Measurements from ENCODE around the gene HTR7.
"Not testable (repeated sequence)": the region's sequence is repeated elsewhere in the genome, so short reads cannot be mapped to it uniquely, and the experiment has no call there.

The HTR7 gene

GRCh38 chr10:90857635-90858460 lies at the start of gene HTR7:
Gene HTR7, minus strand, starts transcription at chr10:90858039. Its CDS starts 368 bp downstream, at chr10:90857671.
- DNase-seq, result no peak

- DNase-seq, result no peak
These were observed 48.8 kb upstream of the HTR7 start for GRCh38 chr10:90906596-90906995.

GRCh38 chr10:90905925-90906324 lies 48.1 kb upstream of the HTR7 start:
- DNase-seq, result no peak

GRCh38 chr10:90896916-90897315 lies 39.1 kb upstream of the HTR7 start:
- DNase-seq, result not testable (repeated sequence)

GRCh38 chr10:90893190-90893589 lies 35.4 kb upstream of the HTR7 start:
- no peak for DNase-seq

GRCh38 chr10:90890347-90890746 lies 32.5 kb upstream of the HTR7 start:
- no peak for DNase-seq

- no peak for DNase-seq
These were observed 31.8 kb upstream of the HTR7 start for GRCh38 chr10:90889636-90890035.

GRCh38 chr10:90888387-90888786 lies 30.5 kb upstream of the HTR7 start:
- DNase-seq, result no peak

GRCh38 chr10:90887555-90887954 lies 29.7 kb upstream of the HTR7 start:
- no peak for DNase-seq

- no peak for DNase-seq
These were observed 27.3 kb upstream of the HTR7 start for GRCh38 chr10:90885176-90885575.

- DNase-seq, result no peak
These were observed 26.6 kb upstream of the HTR7 start for GRCh38 chr10:90884431-90884830.

GRCh38 chr10:90880059-90880719 lies 22.4 kb upstream of the HTR7 start:
- not testable (repeated sequence) for DNase-seq

GRCh38 chr10:90879062-90879461 lies 21.2 kb upstream of the HTR7 start:
- no peak for DNase-seq

GRCh38 chr10:90872648-90873020 lies 14.8 kb upstream of the HTR7 start:
- DNase-seq, result no peak

GRCh38 chr10:90871766-90872647 lies 14.2 kb upstream of the HTR7 start, which contains the start of gene RPP30:
Gene RPP30, plus strand, starts transcription at chr10:90871974. Its CDS starts 13 bp downstream, at chr10:90871987.
- peak; percentile 60 for DNase-seq

- DNase-seq, result peak; percentile 39
These were observed 13.5 kb upstream of the HTR7 start for GRCh38 chr10:90871279-90871765.

GRCh38 chr10:90866050-90866598 lies 8.3 kb upstream of the HTR7 start:
- DNase-seq, result no peak

- no peak for DNase-seq
These were observed 7.6 kb upstream of the HTR7 start for GRCh38 chr10:90865401-90865800.

GRCh38 chr10:90862908-90863514 lies 5.2 kb upstream of the HTR7 start:
- no peak for DNase-seq

- no peak for DNase-seq
These were observed 3.0 kb upstream of the HTR7 start for GRCh38 chr10:90860790-90861189.

- DNase-seq, result no peak
These were observed 1.5 kb upstream of the HTR7 start for GRCh38 chr10:90859321-90859751.

GRCh38 chr10:90858461-90858968 lies 676 bp upstream of the HTR7 start:
- no peak for DNase-seq
